ENCODE data around the gene PKN3. TPM values are rescaled to one million over a fixed set of nuclear protein-coding genes. Genes with fewer than 3 reads are reported as not detected.
A peak's percentile ranks its signal among the peaks of the same experiment; 100 is the strongest.

Gene PKN3
- total RNA-seq = 11.1 TPM
- long read RNA-seq, transcript PKN3-201 (22 exons, 3,375 nt) = major isoform, 13 of 43 reads
- long read RNA-seq, partial matches to known transcripts = 11 of 43 reads
- long read RNA-seq, other reads (novel, unspliced or antisense) = 19 of 43 reads

GRCh38 chr9:128702445-128702948 lies at the start of gene PKN3:
Gene PKN3 (plus strand): TSS chr9:128702503. CDS start chr9:128702916, 413 bp downstream.
- Histone ChIP-seq H3K27me3 (ENCODE audit: low read depth) (no peaks in the 10 kb centered on the region), H3K4me1 (peaks cover 12% of the 10 kb centered on the region), H3K4me3 (peak within 1 kb of the TSS; percentile 79), H3K27ac (peak within 1 kb of the TSS; percentile 83), H3K9me3 (no peaks in the 10 kb centered on the region), H3K36me3 (peaks cover 9% of the 10 kb centered on the region)
- DNase-seq = peak; percentile 92
- intact Hi-C loops (cut with DNase I) = no loop called here
- ATAC-seq = peak; percentile 94
- TF ChIP-seq CTCF (IDR thresholded peaks at IDR 0.05) = peak; percentile 87

- Histone ChIP-seq H3K4me3 (no peak overlapping the region), H3K4me1 (no peaks in the 10 kb centered on the region), H3K27ac (no peak overlapping the region), H3K27me3 (ENCODE audit: low read depth) (no peaks in the 10 kb centered on the region), H3K36me3 (no peaks in the 10 kb centered on the region), H3K9me3 (no peaks in the 10 kb centered on the region)
- DNase-seq (no peak), ATAC-seq (no peak)
- TF ChIP-seq CTCF (IDR thresholded peaks at IDR 0.05) = no peak
- intact Hi-C loops (cut with DNase I) = no loop called here
Measured at GRCh38 chr9:128653908-128654307, 48.4 kb upstream of the PKN3 start.

- H3K27me3 ChIP-seq (ENCODE audit: low read depth) = no peaks in the 10 kb centered on the region
- no peaks in the 10 kb centered on the region for H3K4me1 ChIP-seq
- DNase-seq = no peak
- TF ChIP-seq CTCF (IDR thresholded peaks at IDR 0.05) = no peak
- intact Hi-C loops (cut with DNase I) = no loop called here
- ATAC-seq = no peak
- no peaks in the 10 kb centered on the region for H3K36me3 ChIP-seq
- no peak overlapping the region for H3K4me3 ChIP-seq
- no peaks in the 10 kb centered on the region for H3K9me3 ChIP-seq
- H3K27ac ChIP-seq = no peak overlapping the region
Measured at GRCh38 chr9:128654481-128654880, 47.8 kb upstream of the PKN3 start.

GRCh38 chr9:128656416-128657343 lies 45.6 kb upstream of the PKN3 start, which contains the start of gene DYNC2I2:
Gene DYNC2I2 (minus strand): TSS chr9:128656847. CDS start chr9:128656726, 121 bp downstream.
- no peak for TF ChIP-seq CTCF (IDR thresholded peaks at IDR 0.05)
- no peaks in the 10 kb centered on the region for H3K36me3 ChIP-seq
- intact Hi-C loops (cut with DNase I) = no loop called here
- ATAC-seq (peak; percentile 98 to 99), DNase-seq (peak; percentile 98)
- peak within 1 kb of the TSS; percentile 100 for H3K27ac ChIP-seq
- no peaks in the 10 kb centered on the region for H3K27me3 ChIP-seq (ENCODE audit: low read depth)
- H3K4me3 ChIP-seq = peak within 1 kb of the TSS; percentile 70
- no peaks in the 10 kb centered on the region for H3K4me1 ChIP-seq
- H3K9me3 ChIP-seq = no peaks in the 10 kb centered on the region

GRCh38 chr9:128657344-128657704 lies 45.0 kb upstream of the PKN3 start:
- Histone ChIP-seq H3K9me3 (no peaks in the 10 kb centered on the region), H3K4me1 (no peaks in the 10 kb centered on the region), H3K4me3 (peak overlapping the region; percentile 70), H3K36me3 (no peaks in the 10 kb centered on the region), H3K27me3 (ENCODE audit: low read depth) (no peaks in the 10 kb centered on the region), H3K27ac (peak overlapping the region; percentile 100)
- intact Hi-C loops (cut with DNase I) = no loop called here
- DNase-seq (no peak), ATAC-seq (no peak)
- TF ChIP-seq CTCF (IDR thresholded peaks at IDR 0.05) = no peak
